Activated T-cell treated with anti-CD3 and anti-CD28 coated beads for 4 hours (primary cell): ENCODE data around the gene TRABD2B.

Experiments
- DNase-seq: peaks from one replicate; pipeline ENCODE4 v3.0.0-alpha.2; 2020

Gene TRABD2B

DNA sequence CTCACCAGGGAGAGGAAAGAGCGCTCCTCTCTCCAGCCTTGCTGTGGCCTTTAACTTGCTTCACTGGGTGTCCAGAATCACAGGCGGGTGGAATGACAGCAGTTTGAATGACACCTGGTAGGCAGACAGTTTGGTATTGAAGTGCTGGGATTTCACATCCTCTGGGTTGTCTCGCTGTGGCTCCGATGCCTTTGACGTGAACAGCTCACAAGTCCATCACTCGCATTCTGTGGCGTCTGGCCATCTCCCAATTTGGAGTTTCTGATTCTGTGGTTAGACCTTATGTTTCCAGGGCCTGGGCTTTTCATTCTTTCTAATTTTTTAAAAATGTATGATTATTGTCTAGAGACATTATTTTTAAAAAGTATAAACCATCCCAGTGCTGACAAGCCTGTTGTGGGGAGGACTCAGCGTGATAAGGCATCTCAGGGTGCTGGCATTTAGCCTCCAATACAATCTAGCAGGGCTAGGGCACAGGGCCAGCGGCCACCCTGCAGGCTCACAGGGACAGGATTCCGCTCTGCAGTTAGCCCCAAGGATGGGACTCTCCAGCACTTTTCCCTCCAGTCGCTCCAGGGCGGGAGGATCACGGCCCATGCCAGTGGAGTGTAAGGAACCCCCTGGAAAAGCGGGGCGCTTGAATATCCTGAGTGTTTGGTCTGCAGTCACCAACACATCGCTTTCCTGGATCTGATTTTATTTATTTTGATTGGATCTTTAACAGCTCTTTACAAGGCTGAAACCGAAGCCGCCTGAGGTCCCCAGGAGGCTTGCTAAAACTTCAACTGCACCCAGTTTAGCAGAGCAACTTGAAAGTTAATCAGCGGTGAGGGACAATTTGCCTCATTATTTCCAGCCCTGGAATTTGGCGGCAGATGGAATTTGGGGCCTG lies 178.3 kb downstream of the TRABD2B start:
- no peak for DNase-seq

DNA sequence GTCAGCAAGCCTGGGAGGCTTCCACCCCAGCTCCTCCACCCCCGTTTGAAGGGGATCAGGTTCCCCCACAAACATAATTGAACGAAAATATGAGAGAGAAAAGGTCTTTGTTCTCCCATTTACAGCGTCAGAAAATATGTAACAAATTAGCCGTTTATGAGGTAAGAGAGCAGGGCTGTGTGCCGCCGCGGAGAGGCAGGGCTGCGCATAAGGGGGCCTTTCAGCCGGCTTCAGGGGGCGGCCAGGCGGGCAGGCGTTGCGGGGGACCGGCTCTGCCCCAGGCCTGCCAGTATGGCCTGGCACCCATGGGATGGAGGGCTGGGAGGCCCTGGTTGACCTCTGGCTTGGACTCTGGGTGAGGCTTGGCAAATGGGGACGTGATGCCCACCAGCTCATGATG lies 179.3 kb downstream of the TRABD2B start:
- DNase-seq, result no peak

DNA sequence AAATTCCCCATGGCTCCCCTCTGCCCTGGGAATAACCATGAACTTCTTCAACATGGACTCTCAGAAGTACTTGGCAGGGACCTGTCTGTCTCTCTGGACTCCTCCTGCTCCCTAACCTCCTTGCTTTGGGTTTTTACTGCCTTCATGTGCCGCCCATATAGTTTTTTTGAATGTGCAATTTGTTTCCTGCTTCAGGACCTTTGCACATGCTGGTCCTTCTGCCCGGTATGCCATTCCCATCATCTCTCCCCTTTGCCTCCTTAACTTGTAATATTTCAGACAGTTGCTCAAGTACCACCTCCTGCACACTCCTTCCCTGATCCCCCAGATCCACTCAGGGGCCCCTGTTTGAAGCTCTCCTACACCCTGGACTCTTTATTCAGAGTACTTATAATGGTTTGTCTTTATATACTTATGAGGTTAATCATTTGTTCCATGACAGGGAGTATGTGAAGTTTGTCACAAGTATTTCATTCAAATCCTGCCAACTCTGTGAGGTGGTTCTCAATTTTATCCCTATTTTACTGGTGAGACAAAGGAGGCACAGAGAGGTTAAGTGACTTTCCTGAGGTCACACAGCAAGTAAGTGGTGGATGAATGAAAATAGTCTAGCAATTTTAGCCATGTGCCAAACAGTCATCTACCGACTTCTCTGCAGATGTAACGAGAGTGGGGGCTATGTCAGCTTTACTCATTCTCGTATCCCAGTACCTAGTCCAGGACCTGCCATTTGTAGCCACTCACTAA lies 180.7 kb downstream of the TRABD2B start:
- no peak for DNase-seq

DNA sequence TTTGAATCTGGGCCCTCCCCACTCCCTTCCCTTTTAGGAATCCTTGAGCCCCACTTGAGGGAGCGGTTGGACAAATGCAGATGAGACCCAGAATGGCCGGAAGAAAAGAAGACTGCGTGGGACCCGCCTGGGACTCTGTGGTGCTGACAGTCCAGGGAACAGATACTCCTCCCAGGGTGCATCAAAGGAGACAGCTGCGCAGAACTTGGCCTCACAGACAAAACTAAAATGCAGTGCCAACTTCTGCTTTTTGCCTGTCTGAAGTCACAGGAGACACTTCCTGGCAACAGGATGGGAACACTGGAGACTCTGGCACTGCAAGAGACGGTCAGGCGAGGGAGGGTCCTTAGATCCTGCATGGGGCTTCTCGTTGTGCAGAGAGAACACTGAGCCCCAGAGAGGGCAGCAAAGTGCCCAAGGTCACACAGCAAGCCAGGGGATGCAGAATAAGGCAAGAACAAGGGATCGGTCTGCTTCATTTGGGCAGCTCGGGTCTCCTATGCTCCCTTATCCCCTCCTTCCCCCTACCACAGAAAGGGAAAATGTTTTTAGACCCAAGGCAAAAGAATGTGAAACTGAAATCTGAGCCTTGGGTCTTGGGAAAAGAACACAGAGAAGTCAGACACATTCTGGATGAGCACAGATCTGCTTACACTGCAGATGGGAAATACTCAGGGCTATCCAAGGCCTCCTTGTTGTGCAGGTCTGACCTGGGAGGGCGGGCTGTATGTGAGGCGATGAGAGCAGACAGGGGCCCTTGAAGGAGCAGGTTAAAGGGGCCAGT lies 182.4 kb downstream of the TRABD2B start:
- DNase-seq, result no peak

DNA sequence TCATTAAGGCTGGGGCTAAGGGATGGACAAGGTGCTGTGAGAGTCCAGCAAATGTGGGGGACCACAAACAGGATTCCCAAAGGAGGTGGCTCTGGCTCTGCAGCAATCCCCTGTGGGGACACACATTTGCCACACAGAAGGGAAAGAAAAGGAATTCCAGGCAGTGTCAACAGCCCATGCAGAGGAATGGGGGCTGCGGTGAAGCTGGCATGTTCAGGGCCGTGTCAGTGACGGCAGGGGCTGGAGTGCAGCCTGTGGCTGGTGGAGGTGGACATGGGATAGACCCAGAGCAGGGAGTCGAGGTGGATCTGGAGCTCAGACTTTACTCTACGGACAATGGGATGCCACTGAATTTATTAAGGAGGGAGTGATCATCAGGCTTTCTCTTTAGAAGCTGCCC lies 183.2 kb downstream of the TRABD2B start:
- DNase-seq, result no peak

DNA sequence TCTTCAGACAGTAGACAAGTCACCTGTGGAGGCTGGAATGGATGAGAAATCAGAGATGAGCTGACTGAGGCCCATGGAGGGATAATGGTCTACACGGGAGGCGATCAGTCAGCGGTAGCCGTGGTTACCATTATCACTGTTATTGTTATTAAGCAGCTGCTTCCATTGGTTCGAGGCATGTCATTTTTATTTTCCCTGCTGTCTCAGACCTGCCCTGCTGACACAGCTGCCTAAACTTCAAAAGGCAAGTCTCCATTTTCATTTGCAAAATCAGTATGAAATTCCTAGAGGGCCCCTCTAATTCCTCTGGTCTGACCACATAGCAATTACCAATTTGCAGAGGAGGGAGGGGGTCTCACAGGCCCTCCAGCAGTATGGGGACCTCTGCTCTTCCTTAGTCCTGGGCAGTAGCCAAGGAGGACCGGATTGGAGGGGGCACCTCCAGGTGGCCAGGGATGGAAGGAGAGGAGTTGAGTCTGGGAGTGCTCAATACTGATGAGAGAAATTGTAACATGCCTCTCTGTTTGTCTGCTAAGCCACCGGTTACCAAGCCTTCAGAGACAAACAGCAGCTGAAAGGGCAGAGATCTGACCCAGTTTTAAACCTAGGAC lies 184.2 kb downstream of the TRABD2B start:
- DNase-seq, result no peak

DNA sequence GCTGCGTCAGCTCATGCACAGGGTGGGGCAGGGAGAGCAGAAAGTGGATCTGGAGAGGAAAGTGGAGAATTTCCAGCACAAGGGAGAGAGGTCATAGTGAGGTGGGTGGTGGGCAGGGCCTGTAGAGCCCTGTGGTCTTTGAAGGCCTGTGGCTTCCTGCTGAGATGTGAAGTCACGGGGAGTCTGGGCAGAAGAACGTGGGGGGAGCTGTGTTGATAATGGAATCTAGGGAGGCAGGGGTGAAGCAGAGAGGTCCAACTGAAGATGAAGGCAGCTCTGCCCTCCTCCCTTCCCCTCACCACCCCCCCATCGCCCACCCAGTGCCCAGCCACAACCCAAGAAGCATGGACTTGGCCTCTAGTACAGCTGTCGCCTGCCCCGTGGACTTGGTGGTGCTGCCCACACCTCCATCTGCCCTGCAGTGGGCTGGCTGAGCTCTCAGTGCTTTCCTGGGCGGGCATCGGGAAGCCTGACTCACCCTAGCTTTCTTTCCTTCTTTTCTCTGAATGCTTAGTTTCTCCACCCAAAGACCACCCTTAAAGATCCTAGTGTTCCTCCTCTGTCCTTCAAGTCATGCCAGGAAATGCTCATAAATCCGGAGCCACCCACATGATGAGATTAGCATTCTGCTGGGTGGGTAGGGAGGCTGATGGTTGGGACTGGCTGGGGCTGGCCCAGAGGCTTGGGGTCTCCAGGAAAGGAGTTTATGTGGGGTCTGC lies 186.1 kb downstream of the TRABD2B start:
- no peak for DNase-seq

DNA sequence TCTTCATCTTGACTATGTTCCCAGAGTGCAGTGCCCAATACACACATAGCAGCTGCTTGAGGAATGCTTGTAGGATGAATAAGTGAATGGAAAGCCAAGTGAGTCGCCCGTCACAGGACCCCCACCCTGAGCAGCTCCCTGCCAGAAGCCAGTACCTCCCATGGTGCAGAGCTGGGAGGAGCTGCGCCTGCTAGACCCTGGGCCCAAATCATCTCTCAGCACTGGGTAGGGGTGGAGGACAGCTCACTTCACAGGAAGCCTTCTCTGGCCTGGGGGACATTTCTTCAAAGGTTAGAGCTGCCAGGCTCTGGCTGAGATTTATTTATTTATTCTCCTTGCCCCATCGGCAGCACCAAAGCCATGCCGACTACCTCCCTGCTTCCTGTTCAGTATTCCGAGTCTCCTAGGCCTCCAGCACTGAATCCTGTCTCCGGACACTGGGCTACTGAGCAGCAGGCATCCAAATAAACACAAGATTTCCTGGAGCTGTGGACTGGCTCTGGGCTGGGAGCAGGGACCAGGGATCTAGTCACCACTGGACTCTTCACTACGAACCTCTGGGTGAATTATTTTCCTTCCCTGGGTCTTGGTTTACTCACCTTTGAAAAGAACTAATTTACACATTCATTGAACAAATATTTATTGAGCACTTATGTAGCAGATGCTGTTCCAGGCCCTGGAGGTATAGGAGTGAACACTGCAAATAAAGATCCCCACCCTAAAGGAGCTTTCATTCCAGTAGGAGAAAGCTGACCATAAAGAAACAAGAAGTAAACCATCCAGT lies 187.7 kb downstream of the TRABD2B start:
- DNase-seq, result no peak

DNA sequence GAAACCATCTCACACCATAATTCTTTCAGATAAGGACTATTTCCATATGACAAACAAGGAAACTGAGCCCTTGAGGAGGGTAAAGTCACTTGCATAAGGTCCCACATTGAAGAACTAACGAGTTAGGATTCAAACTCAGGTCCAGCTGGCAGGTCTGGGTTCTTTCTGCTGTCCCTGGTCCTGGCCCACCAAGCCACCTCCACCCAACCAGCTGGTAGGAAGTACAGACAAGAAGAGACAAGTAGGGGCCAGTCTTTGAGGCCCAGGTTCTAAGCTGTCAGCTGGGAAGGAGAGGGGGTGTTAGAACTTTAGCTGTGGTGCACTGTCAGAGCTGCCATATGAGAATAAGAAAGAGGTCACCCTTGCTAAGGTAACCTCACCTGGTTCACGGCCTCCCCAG lies 188.6 kb downstream of the TRABD2B start:
- DNase-seq, result no peak

DNA sequence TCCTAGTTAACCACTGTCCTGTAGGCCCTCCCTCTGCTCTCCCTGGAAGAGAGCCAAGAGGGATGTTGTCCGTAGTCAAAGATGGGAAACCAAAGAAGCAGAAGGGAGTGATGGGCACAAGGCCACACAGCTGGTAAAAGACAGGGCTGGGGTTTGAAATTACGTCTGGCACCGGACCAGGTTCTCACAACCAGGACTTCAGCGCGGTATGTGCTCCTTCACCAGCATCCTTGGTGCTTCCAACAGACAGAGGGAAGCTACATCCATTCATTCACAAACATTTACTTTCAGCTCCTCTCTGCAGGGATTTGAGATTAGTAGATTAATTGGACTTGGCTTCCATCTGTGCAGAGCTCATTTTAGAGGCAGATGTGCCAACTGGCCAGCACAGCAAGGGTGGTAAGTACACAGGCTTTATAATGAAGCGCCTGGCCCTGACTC lies 191.2 kb downstream of the TRABD2B start:
- DNase-seq, result no peak

DNA sequence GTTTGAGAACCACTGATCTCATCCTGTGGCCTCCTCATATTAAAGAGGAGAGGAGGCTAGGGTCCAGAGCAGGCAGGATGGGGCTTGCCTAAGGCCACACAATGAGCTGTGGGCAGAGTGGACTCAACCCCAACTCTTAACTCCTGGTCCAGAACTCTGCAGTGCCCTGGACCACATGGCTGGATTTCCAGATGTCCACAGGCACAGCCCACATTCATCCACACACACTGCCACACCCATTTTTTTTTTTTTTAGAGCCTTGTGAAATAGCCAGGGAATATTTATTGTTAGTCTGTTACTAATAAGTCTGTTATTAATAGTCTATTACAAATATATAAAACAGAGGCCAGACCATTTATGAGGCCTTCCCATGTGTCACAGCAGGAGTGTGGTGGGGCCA lies 192.2 kb downstream of the TRABD2B start:
- no peak for DNase-seq

DNA sequence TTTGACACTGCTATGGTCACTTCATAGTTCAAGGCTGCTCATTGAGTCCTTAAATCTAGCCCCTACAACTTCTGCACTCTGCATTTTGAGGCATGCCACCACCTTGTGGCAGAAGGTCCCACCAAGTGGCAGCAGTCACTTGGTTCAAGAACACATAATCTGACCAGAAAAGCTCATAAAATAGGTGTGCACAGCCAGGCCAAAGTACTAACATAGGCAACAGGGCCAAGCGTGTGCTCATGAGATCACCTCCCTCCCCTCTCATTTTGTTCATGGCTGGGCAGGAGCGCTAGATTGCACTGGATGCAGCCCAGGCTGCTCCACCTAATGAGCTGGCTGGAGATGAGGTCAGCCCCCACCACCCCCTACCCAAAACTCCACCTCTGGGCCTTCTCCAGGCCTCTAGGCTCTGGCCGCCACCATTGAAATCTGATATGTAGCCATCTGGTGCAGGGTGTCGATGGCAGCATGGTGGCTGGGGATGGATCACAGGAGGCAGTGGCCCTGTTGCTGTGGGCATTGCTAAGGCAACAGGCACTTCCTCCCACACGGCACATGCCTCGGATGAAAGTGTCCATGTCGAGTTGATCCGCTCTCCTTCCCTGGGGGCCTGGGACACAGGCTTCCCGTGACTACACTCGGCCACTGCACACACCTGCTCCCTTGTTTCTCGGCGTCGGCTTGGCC lies 193.2 kb downstream of the TRABD2B start:
- no peak for DNase-seq

DNA sequence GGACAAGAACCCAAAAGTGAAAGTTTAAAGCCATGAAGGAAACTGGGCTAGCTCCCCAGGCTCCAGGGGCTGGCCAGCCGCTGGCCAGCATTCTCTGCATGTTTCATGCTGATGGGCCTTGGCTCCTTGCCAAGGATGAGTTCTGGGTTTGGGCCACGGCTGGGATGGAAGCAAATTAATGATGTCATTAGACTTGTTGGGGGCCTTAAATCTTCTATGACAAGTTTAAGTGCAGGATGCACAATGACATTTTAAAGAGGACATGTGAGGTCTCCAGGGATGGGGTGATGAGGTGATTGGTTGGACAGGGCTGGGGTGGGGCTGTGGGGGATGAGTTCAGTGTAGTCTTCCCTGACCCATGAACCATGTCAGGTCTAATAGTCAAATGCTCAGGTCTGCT lies 199.6 kb downstream of the TRABD2B start:
- no peak for DNase-seq

DNA sequence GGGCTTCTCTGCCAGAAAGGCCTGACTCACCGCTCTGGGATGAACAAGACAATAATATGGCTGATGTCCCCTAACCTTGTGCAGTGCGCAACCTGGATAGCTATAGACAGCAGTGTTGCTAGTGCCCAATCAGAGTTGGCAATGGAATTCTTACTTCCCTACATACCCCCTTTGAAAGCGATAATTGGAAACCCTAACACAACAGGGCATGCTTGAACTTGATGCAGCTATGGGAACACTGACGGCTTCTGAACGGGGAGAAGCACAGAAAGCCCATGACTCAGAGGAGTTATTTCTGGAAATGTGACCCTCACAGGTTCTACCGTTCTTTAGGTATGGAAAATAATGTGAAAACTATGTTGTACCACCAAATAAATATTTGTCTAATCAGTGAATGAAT lies 200.6 kb downstream of the TRABD2B start:
- DNase-seq, result no peak

DNA sequence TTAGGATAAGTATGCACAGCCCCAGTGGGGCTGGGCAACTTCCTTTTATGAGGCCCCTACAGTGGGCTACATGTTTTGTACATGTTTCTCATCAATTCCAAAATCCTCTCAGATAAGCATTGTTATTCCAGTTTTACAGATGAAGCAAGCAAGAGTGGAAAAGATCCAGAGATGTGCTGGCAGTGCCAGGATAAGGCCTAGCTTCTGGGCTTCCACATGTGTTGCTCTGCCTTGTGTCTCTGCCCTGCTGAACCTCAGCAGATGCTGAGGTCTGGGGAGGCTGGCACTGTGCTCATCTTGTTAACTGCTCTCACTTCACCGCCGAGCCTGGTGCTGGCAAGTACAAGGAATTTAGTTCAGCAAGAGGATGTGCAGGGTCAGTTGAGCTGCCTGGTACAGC lies 202.1 kb downstream of the TRABD2B start:
- DNase-seq, result no peak

DNA sequence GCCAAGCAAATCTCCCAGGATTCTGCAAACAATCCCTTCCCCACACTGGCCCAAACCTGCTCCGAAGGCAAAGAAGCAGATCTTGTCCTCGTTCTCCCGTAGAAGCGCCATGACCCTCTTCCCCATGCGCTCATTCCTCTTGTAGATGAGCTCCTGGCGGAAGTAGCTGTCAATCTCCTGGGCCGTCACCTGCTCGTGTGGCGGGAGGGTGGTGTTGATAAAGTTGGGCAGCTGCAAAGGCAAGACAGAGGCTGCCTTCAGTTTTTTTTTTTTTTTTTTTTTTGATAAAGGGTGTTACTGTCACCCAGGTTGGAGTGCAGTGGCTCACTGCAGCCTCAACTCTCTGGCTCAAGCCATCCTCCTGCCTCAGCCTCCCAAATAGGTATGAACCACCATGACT lies 202.7 kb downstream of the TRABD2B start:
- DNase-seq, result no peak

DNA sequence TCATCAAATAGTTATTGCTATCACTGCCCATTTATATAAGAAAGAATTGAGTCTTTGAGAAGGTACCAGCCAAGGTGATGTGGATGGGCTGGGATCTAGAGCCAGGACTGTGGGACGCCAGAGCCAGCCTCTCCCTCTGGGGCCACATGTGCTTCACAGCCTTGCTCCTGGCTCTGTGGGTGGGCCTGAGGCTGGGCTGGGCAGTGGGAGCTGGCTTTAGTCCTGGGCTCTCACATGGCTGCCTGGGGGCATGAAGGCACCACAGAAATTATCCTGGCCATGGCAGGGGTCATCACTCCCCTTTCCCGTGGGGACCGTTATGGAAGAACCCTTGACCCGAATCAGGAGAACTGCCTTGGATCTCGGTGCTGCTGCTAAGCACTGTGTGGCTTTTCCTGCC lies 203.1 kb downstream of the TRABD2B start:
- DNase-seq, result no peak

DNA sequence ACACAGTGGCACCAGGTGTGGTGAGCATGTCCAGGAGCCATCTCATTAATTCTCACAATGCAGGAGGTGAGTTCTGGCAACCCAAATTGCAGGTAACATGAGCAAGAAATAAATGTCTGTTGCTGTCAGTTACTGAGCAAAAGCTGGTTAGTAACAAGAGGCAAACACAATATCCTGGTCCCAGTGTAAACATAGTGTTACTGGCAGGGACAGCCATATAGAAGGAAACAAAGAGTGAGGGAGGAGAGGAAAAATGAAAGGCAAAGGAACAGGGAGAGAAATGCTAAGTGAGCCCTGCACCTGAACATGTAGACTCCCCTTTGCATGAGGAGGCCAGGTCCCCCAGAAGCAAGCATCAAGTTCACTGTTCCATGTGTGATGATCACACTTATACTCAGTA lies 203.6 kb downstream of the TRABD2B start:
- DNase-seq, result no peak

DNA sequence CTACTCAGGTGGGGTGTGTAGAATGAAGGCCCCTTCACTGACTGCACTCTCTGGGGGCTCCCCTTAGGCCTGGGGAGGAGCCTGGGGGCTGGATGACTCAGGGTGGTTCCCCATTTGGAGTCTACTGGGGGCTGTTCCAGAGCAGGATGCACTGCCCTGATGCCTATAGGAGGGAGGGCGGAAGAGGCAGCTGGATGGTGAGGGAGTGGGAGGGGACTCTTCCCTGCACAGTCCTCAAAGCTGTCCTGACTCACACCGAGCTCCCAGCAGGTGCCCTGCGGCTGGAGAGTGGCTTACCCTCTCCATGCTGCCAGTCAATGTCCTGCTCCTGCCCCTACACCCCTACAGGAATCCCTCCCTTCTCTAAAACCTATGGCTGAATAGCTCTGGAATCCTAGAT lies 204.4 kb downstream of the TRABD2B start:
- no peak for DNase-seq

DNA sequence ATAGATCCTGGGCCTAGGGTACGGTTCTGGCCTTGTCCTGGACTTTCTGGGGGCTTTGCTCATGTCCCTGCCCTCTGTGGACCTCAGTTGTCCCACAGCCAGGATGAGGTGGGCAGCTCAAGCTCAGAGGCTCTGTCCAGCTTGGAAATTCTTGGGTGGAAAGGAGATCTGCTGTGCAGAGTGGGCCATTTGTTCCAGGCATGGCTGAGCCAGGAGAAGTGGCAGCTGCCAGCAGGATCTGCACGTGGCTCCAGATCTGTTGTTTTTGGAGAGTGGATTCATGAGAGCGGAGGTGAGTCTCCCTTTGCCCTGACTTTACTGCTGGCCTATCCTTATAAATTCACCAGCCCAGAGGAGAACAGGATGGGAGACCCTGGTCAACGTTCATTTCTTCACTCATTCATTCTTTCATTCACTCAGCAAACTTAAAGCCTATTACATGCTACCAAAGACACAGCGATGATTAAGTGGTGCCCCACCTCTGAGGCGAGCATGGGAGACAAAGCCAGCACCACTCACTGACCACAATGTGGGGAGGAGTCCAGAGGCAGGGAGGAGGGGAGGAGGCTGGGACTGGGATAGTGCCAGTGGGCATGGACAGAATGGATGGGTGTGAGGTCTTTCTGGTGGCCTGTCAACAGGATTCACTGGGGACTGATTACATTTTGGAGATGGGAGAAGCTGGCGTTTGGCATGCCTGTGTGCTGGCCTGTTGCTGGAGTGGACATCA lies 205.1 kb downstream of the TRABD2B start:
- DNase-seq, result no peak
